ENCODE measurements around the gene ANGPTL2.
A peak's percentile ranks its signal among the peaks of the same experiment; 100 is the strongest.

Gene ANGPTL2

GRCh38 chr9:127168756-127169574 is 46.5 kb upstream of the ANGPTL2 start:
- TF ChIP-seq EP300 (IDR thresholded peaks at IDR 0.05; ENCODE audit: borderline replicate concordance) (no peak), USF1 (IDR thresholded peaks at IDR 0.05) (no peak), ZBTB7A (IDR thresholded peaks at IDR 0.05; ENCODE audit: low read depth) (no peak), CEBPB (IDR thresholded peaks at IDR 0.05) (no peak), CREB1 (IDR thresholded peaks at IDR 0.05; ENCODE audit: low read depth) (no peak), TAF1 (IDR thresholded peaks at IDR 0.05; ENCODE audit: low read depth) (no peak), NFIC (IDR thresholded peaks at IDR 0.05) (no peak), FOXM1 (IDR thresholded peaks at IDR 0.05; ENCODE audit: borderline replicate concordance, low read depth) (no peak), YY1 (IDR thresholded peaks at IDR 0.05; ENCODE audit: low read depth) (no peak)

GRCh38 chr9:127167560-127168326 is 45.3 kb upstream of the ANGPTL2 start:
- TF ChIP-seq USF1 (IDR thresholded peaks at IDR 0.05) (no peak), RAD21 (IDR thresholded peaks at IDR 0.05; ENCODE audit: low read depth) (no peak), CREB1 (IDR thresholded peaks at IDR 0.05; ENCODE audit: low read depth) (no peak), EGR1 (IDR thresholded peaks at IDR 0.05) (no peak), MAX (IDR thresholded peaks at IDR 0.05) (no peak), EP300 (IDR thresholded peaks at IDR 0.05; ENCODE audit: borderline replicate concordance) (no peak), YY1 (IDR thresholded peaks at IDR 0.05; ENCODE audit: low read depth) (no peak), TAF1 (IDR thresholded peaks at IDR 0.05; ENCODE audit: low read depth) (no peak), NFIC (IDR thresholded peaks at IDR 0.05) (no peak), FOXM1 (IDR thresholded peaks at IDR 0.05; ENCODE audit: borderline replicate concordance, low read depth) (no peak), ZBTB7A (IDR thresholded peaks at IDR 0.05; ENCODE audit: low read depth) (no peak), CEBPB (IDR thresholded peaks at IDR 0.05) (no peak), TEAD4 (IDR thresholded peaks at IDR 0.05) (no peak), REST (IDR thresholded peaks at IDR 0.05; ENCODE audit: low read depth) (no peak), TCF12 (IDR thresholded peaks at IDR 0.05; ENCODE audit: low read depth) (no peak)

GRCh38 chr9:127166651-127167524 is 44.5 kb upstream of the ANGPTL2 start:
- TF ChIP-seq TAF1 (IDR thresholded peaks at IDR 0.05; ENCODE audit: low read depth), result no peak
- 0 out of 2 replicates have a peak, but pooled peaks have one; percentile 15 for TF ChIP-seq TCF12 (IDR thresholded peaks at IDR 0.05; ENCODE audit: low read depth)
- TF ChIP-seq USF1 (IDR thresholded peaks at IDR 0.05), result no peak
- TF ChIP-seq FOXM1 (IDR thresholded peaks at IDR 0.05; ENCODE audit: borderline replicate concordance, low read depth), result no peak
- TF ChIP-seq TEAD4 (IDR thresholded peaks at IDR 0.05), result no peak
- TF ChIP-seq CEBPB (IDR thresholded peaks at IDR 0.05), result no peak
- peak; percentile 41; the same call in 1 of the 2 replicates for TF ChIP-seq MAX (IDR thresholded peaks at IDR 0.05)
- no peak for TF ChIP-seq REST (IDR thresholded peaks at IDR 0.05; ENCODE audit: low read depth)
- no peak for TF ChIP-seq ZBTB7A (IDR thresholded peaks at IDR 0.05; ENCODE audit: low read depth)
- no peak for TF ChIP-seq EP300 (IDR thresholded peaks at IDR 0.05; ENCODE audit: borderline replicate concordance)
- no peak for TF ChIP-seq RAD21 (IDR thresholded peaks at IDR 0.05; ENCODE audit: low read depth)
- no peak for TF ChIP-seq YY1 (IDR thresholded peaks at IDR 0.05; ENCODE audit: low read depth)
- TF ChIP-seq NFIC (IDR thresholded peaks at IDR 0.05), result peak; percentile 42; the same call in 1 of the 2 replicates
- no peak for TF ChIP-seq CREB1 (IDR thresholded peaks at IDR 0.05; ENCODE audit: low read depth)
- no peak for TF ChIP-seq EGR1 (IDR thresholded peaks at IDR 0.05)

GRCh38 chr9:127166111-127166510 is 43.7 kb upstream of the ANGPTL2 start:
- TF ChIP-seq EP300 (IDR thresholded peaks at IDR 0.05; ENCODE audit: borderline replicate concordance), result no peak

Measured in Ishikawa (cell line).